ENCODE measurements around the gene SPI1.

SPI1 gene

DNA sequence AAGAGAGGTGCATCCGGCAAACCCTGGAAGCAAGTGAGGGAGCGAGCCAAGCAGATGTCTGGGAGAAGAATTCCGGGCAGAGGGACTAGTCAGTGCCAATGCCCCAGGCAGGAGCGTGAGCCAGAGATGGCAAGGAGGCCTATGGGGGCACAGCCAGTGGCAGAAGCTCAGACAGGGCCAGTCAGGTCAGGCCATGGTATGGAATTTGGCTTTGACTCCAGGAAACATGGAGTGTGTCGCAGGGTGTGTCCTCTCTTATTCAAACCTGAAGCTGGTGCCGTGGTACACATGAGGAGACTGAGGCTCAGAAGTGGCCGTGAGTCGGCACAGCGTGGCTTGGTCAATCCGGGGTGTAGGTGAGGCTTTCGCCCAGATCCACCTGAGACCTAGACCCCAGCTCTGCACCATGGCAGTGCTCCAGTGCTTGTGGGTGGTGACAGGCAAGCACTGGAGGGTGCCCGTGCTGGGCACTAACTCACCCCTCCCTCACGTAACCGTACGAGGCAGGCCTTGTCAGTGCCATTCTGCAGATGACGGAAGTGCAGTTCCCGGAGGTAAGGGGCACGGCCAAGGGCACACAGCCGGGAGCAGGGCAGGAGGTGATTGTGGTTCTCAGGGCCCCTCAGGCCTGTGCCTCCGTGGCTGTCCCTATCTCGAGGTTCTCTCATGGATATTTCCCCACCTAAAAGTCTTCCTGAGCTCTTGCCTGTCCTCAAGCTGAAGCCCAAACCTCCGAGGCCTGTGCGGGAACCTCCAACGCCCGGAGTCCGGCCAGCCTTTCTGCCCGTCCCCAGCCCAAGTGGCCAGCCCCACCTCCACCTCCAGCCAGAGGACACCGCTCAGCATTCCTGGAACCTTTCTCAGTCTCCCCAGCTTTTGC lies 10.6 kb upstream of the SPI1 start:
- H3K36me3 ChIP-seq (replicated peaks in 1 of 2; ENCODE audit: control insufficient read depth in 2 of 2, insufficient read depth in 2 of 2, low read length in 2 of 2): no peaks in the 10 kb centered on the region
- H3K23ac ChIP-seq (ENCODE audit: low read depth, low read length, poor library complexity): peak overlapping the region; percentile 35
- no peak overlapping the region for H2BK12ac ChIP-seq (ENCODE audit: low read length)
- H2AFZ ChIP-seq (ENCODE audit: low read length): peak overlapping the region; percentile 72
- H2AK5ac ChIP-seq (ENCODE audit: low read depth, low read length): peak overlapping the region; percentile 71
- no peak overlapping the region for H3K14ac ChIP-seq (ENCODE audit: low read length)
- peak overlapping the region; percentile 57 for H3K9ac ChIP-seq (ENCODE audit: low read depth, low read length, poor library complexity)
- no peak overlapping the region for H2BK120ac ChIP-seq (ENCODE audit: low read depth, low read length)
- peaks cover 0 to 5% (median 0%) of the 10 kb centered on the region in 3 experiments for H3K27me3 ChIP-seq (ENCODE audit: control insufficient read depth in 3 of 3, insufficient read depth in 3 of 3, low read depth in 1 of 3, low read length in 3 of 3)
- no peak overlapping the region for H3K4me2 ChIP-seq (ENCODE audit: insufficient read depth, low read length, poor library complexity, severe bottlenecking)
- no peaks in the 10 kb centered on the region for H3K79me1 ChIP-seq (ENCODE audit: low read depth, low read length)
- no CpG with 5 or more reads among the region's 28 CpGs for WGBS, 2 donors (ENCODE audit: extremely low coverage in 2 of 2, insufficient read length in 2 of 2, insufficient replicate concordance in 1 of 2)
- no peak overlapping the region for H3K27ac ChIP-seq (replicated peaks; ENCODE audit: low read length)
- no peaks in the 10 kb centered on the region for H3K9me3 ChIP-seq (replicated peaks in 1 of 2; ENCODE audit: control insufficient read depth in 2 of 2, insufficient read depth in 1 of 2, low read depth in 1 of 2, low read length in 2 of 2)
- DNase-seq (ENCODE audit: low spot score): no peak
- H4K91ac ChIP-seq (ENCODE audit: low read depth, low read length, poor library complexity): no peak overlapping the region
- H4K8ac ChIP-seq (ENCODE audit: low read depth, low read length): peak overlapping the region; percentile 33
- H3K4me3 ChIP-seq (ENCODE audit: low read length in 2 of 2): no peak overlapping the region
- no peak overlapping the region for H3K4ac ChIP-seq (ENCODE audit: low read length)
- H3K4me1 ChIP-seq (ENCODE audit: control insufficient read depth in 2 of 2, insufficient read depth in 1 of 2, low read depth in 1 of 2, low read length in 2 of 2): peaks cover 0 to 6% of the 10 kb centered on the region in 2 donors
- H2BK15ac ChIP-seq (ENCODE audit: low read length): peak overlapping the region; percentile 90
- H2BK5ac ChIP-seq (ENCODE audit: low read length): peak overlapping the region; percentile 26
- peak overlapping the region; percentile 92 for H3K18ac ChIP-seq (ENCODE audit: low read length)

DNA sequence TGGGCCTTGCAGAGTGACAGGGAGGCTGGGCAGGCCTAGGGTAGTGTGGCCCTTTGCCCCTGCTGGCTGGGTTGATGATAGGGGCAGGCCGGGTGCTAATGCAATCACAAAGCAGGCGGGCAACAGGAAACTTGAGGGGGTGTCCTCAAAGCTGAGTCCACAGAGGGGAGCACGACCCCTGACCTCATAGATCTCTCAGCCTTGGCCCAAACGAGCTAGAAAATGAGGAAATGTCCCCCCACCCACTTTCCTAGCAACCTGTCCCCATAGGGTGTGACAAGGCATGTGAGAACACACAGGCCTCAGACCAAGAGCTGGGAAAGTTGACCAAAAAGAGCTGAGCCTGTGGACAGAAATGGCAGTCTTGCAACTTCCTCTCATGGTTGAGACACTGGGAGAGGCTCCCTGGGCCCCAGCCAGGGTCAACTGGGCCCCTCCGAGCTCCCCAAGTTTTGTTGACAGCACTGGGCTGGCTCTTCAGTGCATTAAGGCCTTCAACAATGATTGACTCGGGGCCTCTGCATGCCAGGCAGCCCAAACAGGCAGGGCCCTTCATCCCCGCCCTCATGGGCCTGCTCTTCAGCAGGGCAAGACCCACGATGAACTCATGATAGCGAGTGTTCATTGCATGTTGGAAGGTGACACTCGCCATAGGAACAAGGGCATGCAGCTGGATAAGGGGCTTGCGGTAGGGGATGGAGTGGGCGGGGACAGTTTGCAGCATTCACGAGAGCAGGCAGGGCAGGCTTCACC lies 9.8 kb upstream of the SPI1 start:
- no peak overlapping the region for H2BK5ac ChIP-seq (ENCODE audit: low read length)
- no peaks in the 10 kb centered on the region for H3K9me3 ChIP-seq (replicated peaks in 1 of 2; ENCODE audit: control insufficient read depth in 2 of 2, insufficient read depth in 1 of 2, low read depth in 1 of 2, low read length in 2 of 2)
- H3K14ac ChIP-seq (ENCODE audit: low read length): no peak overlapping the region
- peak overlapping the region; percentile 18 for H2BK12ac ChIP-seq (ENCODE audit: low read length)
- peaks cover 0 to 6% of the 10 kb centered on the region in 2 donors for H3K4me1 ChIP-seq (ENCODE audit: control insufficient read depth in 2 of 2, insufficient read depth in 1 of 2, low read depth in 1 of 2, low read length in 2 of 2)
- peak overlapping the region; percentile 24 for H2AK5ac ChIP-seq (ENCODE audit: low read depth, low read length)
- H3K4ac ChIP-seq (ENCODE audit: low read length): no peak overlapping the region
- H4K91ac ChIP-seq (ENCODE audit: low read depth, low read length, poor library complexity): no peak overlapping the region
- peak overlapping the region; percentile 72 for H3K18ac ChIP-seq (ENCODE audit: low read length)
- peak overlapping the region; percentile 33 for H4K8ac ChIP-seq (ENCODE audit: low read depth, low read length)
- H3K27me3 ChIP-seq (ENCODE audit: control insufficient read depth in 3 of 3, insufficient read depth in 3 of 3, low read depth in 1 of 3, low read length in 3 of 3): peaks cover 0 to 5% (median 0%) of the 10 kb centered on the region in 3 experiments
- H3K79me1 ChIP-seq (ENCODE audit: low read depth, low read length): no peaks in the 10 kb centered on the region
- H2AFZ ChIP-seq (ENCODE audit: low read length): peak overlapping the region; percentile 72
- WGBS, 2 donors (ENCODE audit: extremely low coverage in 2 of 2, insufficient read length in 2 of 2, insufficient replicate concordance in 1 of 2): no CpG with 5 or more reads among the region's 13 CpGs
- H3K36me3 ChIP-seq (replicated peaks in 1 of 2; ENCODE audit: control insufficient read depth in 2 of 2, insufficient read depth in 2 of 2, low read length in 2 of 2): no peaks in the 10 kb centered on the region
- H3K23ac ChIP-seq (ENCODE audit: low read depth, low read length, poor library complexity): no peak overlapping the region
- H2BK120ac ChIP-seq (ENCODE audit: low read depth, low read length): no peak overlapping the region
- H2BK15ac ChIP-seq (ENCODE audit: low read length): no peak overlapping the region
- no peak for DNase-seq (ENCODE audit: low spot score)
- no peak overlapping the region for H3K4me3 ChIP-seq (ENCODE audit: low read length in 2 of 2)
- H3K27ac ChIP-seq (replicated peaks; ENCODE audit: low read length): no peak overlapping the region
- H3K4me2 ChIP-seq (ENCODE audit: insufficient read depth, low read length, poor library complexity, severe bottlenecking): no peak overlapping the region
- H3K9ac ChIP-seq (ENCODE audit: low read depth, low read length, poor library complexity): peak overlapping the region; percentile 32

DNA sequence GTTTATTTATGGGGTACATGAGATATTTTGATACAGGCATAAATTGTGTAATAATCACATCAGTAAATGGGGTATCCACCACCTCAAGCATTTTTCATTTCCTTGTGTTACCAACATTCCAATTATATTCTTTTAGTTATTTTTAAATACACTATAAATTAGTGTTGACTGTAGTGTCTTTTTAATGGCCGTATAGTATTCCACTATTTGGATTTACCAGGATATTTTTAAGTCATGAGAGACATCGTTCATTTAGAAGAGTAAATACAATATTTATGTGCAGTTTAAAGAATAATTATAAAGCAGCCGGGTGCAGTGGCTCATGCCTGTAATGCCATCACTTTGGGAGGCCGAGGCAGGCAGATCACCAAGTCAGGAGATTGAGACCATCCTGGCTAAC lies 6.2 kb upstream of the SPI1 start:
- Histone ChIP-seq H3K23ac (ENCODE audit: low read depth, low read length, poor library complexity) (no peak overlapping the region), H2AFZ (ENCODE audit: low read length) (no peak overlapping the region), H4K8ac (ENCODE audit: low read depth, low read length) (no peak overlapping the region), H3K27me3 (ENCODE audit: control insufficient read depth in 3 of 3, insufficient read depth in 3 of 3, low read depth in 1 of 3, low read length in 3 of 3) (peaks cover 0 to 5% (median 0%) of the 10 kb centered on the region in 3 experiments), H3K18ac (ENCODE audit: low read length) (no peak overlapping the region), H3K9ac (ENCODE audit: low read depth, low read length, poor library complexity) (no peak overlapping the region), H2AK5ac (ENCODE audit: low read depth, low read length) (no peak overlapping the region), H3K4ac (ENCODE audit: low read length) (no peak overlapping the region), H3K4me1 (ENCODE audit: control insufficient read depth in 2 of 2, insufficient read depth in 1 of 2, low read depth in 1 of 2, low read length in 2 of 2) (peaks cover 0 to 6% of the 10 kb centered on the region in 2 donors), H4K91ac (ENCODE audit: low read depth, low read length, poor library complexity) (no peak overlapping the region), H3K27ac (replicated peaks; ENCODE audit: low read length) (no peak overlapping the region), H3K4me3 (ENCODE audit: low read length in 2 of 2) (no peak overlapping the region), H3K36me3 (replicated peaks in 1 of 2; ENCODE audit: control insufficient read depth in 2 of 2, insufficient read depth in 2 of 2, low read length in 2 of 2) (no peaks in the 10 kb centered on the region), H2BK15ac (ENCODE audit: low read length) (no peak overlapping the region), H3K79me1 (ENCODE audit: low read depth, low read length) (no peaks in the 10 kb centered on the region), H3K4me2 (ENCODE audit: insufficient read depth, low read length, poor library complexity, severe bottlenecking) (no peak overlapping the region), H2BK120ac (ENCODE audit: low read depth, low read length) (no peak overlapping the region), H3K9me3 (replicated peaks in 1 of 2; ENCODE audit: control insufficient read depth in 2 of 2, insufficient read depth in 1 of 2, low read depth in 1 of 2, low read length in 2 of 2) (no peaks in the 10 kb centered on the region), H2BK12ac (ENCODE audit: low read length) (no peak overlapping the region), H2BK5ac (ENCODE audit: low read length) (no peak overlapping the region), H3K14ac (ENCODE audit: low read length) (no peak overlapping the region)
- DNase-seq (ENCODE audit: low spot score): no peak
- no CpG with 5 or more reads among the region's 4 CpGs for WGBS, 2 donors (ENCODE audit: extremely low coverage in 2 of 2, insufficient read length in 2 of 2, insufficient replicate concordance in 1 of 2)

DNA sequence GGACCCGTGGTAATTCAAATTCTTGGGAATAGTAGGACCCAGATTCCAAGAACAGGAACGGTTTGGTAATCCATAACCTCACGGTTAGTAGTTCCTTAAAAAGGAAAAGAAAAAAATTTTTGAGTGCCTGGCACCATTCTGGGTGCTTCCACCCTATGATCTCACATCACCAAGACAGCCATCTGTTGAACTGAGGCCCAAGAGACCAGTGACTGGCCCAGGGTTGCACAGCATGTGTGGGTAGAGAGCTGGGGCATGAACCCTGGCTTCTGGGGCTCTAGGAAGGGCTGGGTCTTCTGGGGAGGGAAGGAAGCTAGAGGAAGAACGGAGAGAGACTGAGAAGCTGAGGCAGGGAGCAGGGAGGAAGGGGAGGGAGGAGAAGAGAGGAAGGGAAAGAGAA lies 4.7 kb upstream of the SPI1 start:
- Histone ChIP-seq H3K9me3 (replicated peaks in 1 of 2; ENCODE audit: control insufficient read depth in 2 of 2, insufficient read depth in 1 of 2, low read depth in 1 of 2, low read length in 2 of 2) (no peaks in the 10 kb centered on the region), H3K9ac (ENCODE audit: low read depth, low read length, poor library complexity) (no peak overlapping the region), H4K91ac (ENCODE audit: low read depth, low read length, poor library complexity) (peak overlapping the region; percentile 72), H2BK12ac (ENCODE audit: low read length) (no peak overlapping the region), H2BK120ac (ENCODE audit: low read depth, low read length) (peak overlapping the region; percentile 4), H3K36me3 (replicated peaks in 1 of 2; ENCODE audit: control insufficient read depth in 2 of 2, insufficient read depth in 2 of 2, low read length in 2 of 2) (no peaks in the 10 kb centered on the region), H2BK15ac (ENCODE audit: low read length) (no peak overlapping the region), H3K27ac (replicated peaks; ENCODE audit: low read length) (no peak overlapping the region), H4K8ac (ENCODE audit: low read depth, low read length) (no peak overlapping the region), H3K23ac (ENCODE audit: low read depth, low read length, poor library complexity) (peak overlapping the region; percentile 71), H3K14ac (ENCODE audit: low read length) (peak overlapping the region; percentile 21), H2BK5ac (ENCODE audit: low read length) (no peak overlapping the region), H3K79me1 (ENCODE audit: low read depth, low read length) (no peaks in the 10 kb centered on the region), H2AK5ac (ENCODE audit: low read depth, low read length) (peak overlapping the region; percentile 84), H3K4me2 (ENCODE audit: insufficient read depth, low read length, poor library complexity, severe bottlenecking) (no peak overlapping the region), H3K27me3 (ENCODE audit: control insufficient read depth in 3 of 3, insufficient read depth in 3 of 3, low read depth in 1 of 3, low read length in 3 of 3) (no peaks in the 10 kb centered on the region), H3K4me3 (ENCODE audit: low read length in 2 of 2) (no peak overlapping the region), H3K4ac (ENCODE audit: low read length) (peak overlapping the region; percentile 53), H3K4me1 (ENCODE audit: control insufficient read depth in 2 of 2, insufficient read depth in 1 of 2, low read depth in 1 of 2, low read length in 2 of 2) (no peaks in the 10 kb centered on the region), H2AFZ (ENCODE audit: low read length) (no peak overlapping the region), H3K18ac (ENCODE audit: low read length) (no peak overlapping the region)
- DNase-seq (ENCODE audit: low spot score): no peak
- WGBS, 2 donors (ENCODE audit: extremely low coverage in 2 of 2, insufficient read length in 2 of 2, insufficient replicate concordance in 1 of 2): no CpG with 5 or more reads among the region's 4 CpGs
